GM12878 (cell line): ENCODE data around the gene GABRA6. TPM values are rescaled to one million over a fixed set of nuclear protein-coding genes. Genes with fewer than 3 reads are reported as not detected.

Experiments
- ATAC-seq: fragments of 200-7000 bp; cut with Tn5 transposase; 3 replicates; pipeline ENCODE4 v1.9.1; 2020; ENCODE audit warnings: mild to moderate bottlenecking, moderate library complexity
- BruUV-seq: library from RNA; stranded (reverse); fragments of 400-500 nt; replicated peaks from 2 replicates; lab custom pipeline; 2021; lab: Mats Ljungman, UMichigan
- CTCF ChIA-PET: fragments of 300-600 bp; sonication (Branson Sonifier 250); formaldehyde crosslinking; extraction: SDS; loops from one replicate; lab custom pipeline; 2021; ENCODE audit warnings: inconsistent platforms; lab: Yijun Ruan, JAX
- POLR2A ChIA-PET: fragments of 350-600 bp; formaldehyde crosslinking; extraction: SDS; loops from one replicate; lab custom pipeline; 2021; ENCODE audit warnings: inconsistent platforms; lab: Charles Lee
- RAD21 ChIA-PET: fragments of 300-600 bp; sonication (Branson Sonifier 250); formaldehyde crosslinking; loops from one replicate; lab custom pipeline; 2023; ENCODE audit warnings: antibody characterized with exemption; ENCODE audit not compliant: unreplicated experiment; lab: Charles Lee
- SMC1A ChIA-PET: fragments of 300-600 bp; sonication (Branson Sonifier 250); formaldehyde crosslinking; loops from one replicate; lab custom pipeline; 2023; ENCODE audit not compliant: unreplicated experiment, uncharacterized antibody; lab: Charles Lee
- DNase-seq: peaks from one replicate; pipeline ENCODE4 v3.0.0-alpha.2; 2011; ENCODE audit warnings: low read depth, low spot score
- FAIRE-seq: peaks from 3 replicates; lab custom pipeline; 2011; peaks lifted over from hg19 to GRCh38; lab: Jason Lieb, UNC
- H2AFZ ChIP-seq: 2 replicates; pipeline ENCODE4 v1.6.0; 2011; ENCODE audit warnings: low read depth, low read length, control low read depth; ENCODE audit not compliant: control insufficient read depth
- H3K27ac ChIP-seq: 2 replicates; pipeline ENCODE4 v1.5.1; 2011; ENCODE audit warnings: control low read depth; ENCODE audit not compliant: control insufficient read depth, insufficient read depth
- H3K27me3 ChIP-seq, 2 experiments: replicated peaks in 1 of 2; 2 replicates each; pipeline versions ENCODE4 v1.6.0 to v1.6.1; 2011; ENCODE audit warnings: low read length in 1 of 2; ENCODE audit not compliant: control insufficient read depth in 2 of 2, insufficient read depth in 2 of 2
- H3K36me3 ChIP-seq, 2 experiments: 2 replicates each; pipeline ENCODE4 v1.5.1; 2011; ENCODE audit warnings: low read length in 1 of 2; ENCODE audit not compliant: control insufficient read depth in 2 of 2, insufficient read depth in 2 of 2
- H3K4me1 ChIP-seq: 2 replicates; pipeline ENCODE4 v1.6.1; 2011; ENCODE audit warnings: mild to moderate bottlenecking, low read length, moderate library complexity, mixed read lengths; ENCODE audit not compliant: control insufficient read depth, insufficient read depth
- H3K4me2 ChIP-seq: 2 replicates; pipeline ENCODE4 v1.6.0; 2011; ENCODE audit warnings: control low read depth; ENCODE audit not compliant: control insufficient read depth, insufficient read depth
- H3K4me3 ChIP-seq: fragments of 200-600 bp; sonication (generic); 2 replicates; pipeline ENCODE4 v1.5.1; 2016
- H3K79me2 ChIP-seq: 2 replicates; pipeline ENCODE4 v1.6.0; 2011; ENCODE audit warnings: low read length; ENCODE audit not compliant: control insufficient read depth, insufficient read depth
- H3K9ac ChIP-seq: 2 replicates; pipeline ENCODE4 v1.8.0; 2011; ENCODE audit warnings: low read length, control low read depth, mixed read lengths; ENCODE audit not compliant: control insufficient read depth, insufficient read depth
- H3K9me3 ChIP-seq: replicated peaks from 3 replicates; pipeline ENCODE4 v1.5.1; 2011; ENCODE audit warnings: mild to moderate bottlenecking, low read length; ENCODE audit not compliant: control insufficient read depth, insufficient read depth
- H4K20me1 ChIP-seq: 2 replicates; pipeline ENCODE4 v1.6.0; 2011; ENCODE audit not compliant: control insufficient read depth, insufficient read depth
- ASH2L ChIP-seq: fragments of 300-600, 200-600 bp; sonication (generic); IDR thresholded peaks from 2 replicates; pipeline ENCODE4 v1.6.1; 2017; ENCODE audit warnings: low read depth, mild to moderate bottlenecking, borderline replicate concordance
- BACH1 ChIP-seq: fragments of 450-650 bp; IDR thresholded peaks from 2 replicates; pipeline ENCODE4 v1.6.1; 2017; ENCODE audit warnings: mild to moderate bottlenecking, borderline replicate concordance
- BHLHE40 ChIP-seq, 2 experiments: fragments of 450-650 bp in 1 of 2; IDR thresholded peaks; 2 replicates each; pipeline ENCODE4 v1.6.1; 2011 to 2017; ENCODE audit warnings: low read depth in 2 of 2, borderline replicate concordance in 1 of 2, improper control_type of control experiment in 1 of 2, low read length in 1 of 2, mild to moderate bottlenecking in 1 of 2
- BMI1 ChIP-seq: fragments of 450-650 bp; IDR thresholded peaks from 2 replicates; pipeline ENCODE4 v1.6.1; 2016; ENCODE audit warnings: mild to moderate bottlenecking, moderate library complexity, borderline replicate concordance
- CBX3 ChIP-seq: fragments of 200-600 bp; sonication (generic); IDR thresholded peaks from 2 replicates; pipeline ENCODE4 v1.6.1; 2016; ENCODE audit warnings: low read depth, borderline replicate concordance
- CEBPB ChIP-seq, 2 experiments: fragments of 150-350 bp in 1 of 2; IDR thresholded peaks; 2 replicates each; pipeline ENCODE4 v1.6.1; 2012 to 2014; ENCODE audit warnings: low read depth in 2 of 2, low read length in 2 of 2, borderline replicate concordance in 1 of 2, inconsistent platforms in 1 of 2
- GATAD2B ChIP-seq: fragments of 450-650 bp; conservative IDR thresholded peaks from 2 replicates; pipeline ENCODE4 v1.6.1; 2017; ENCODE audit warnings: low read depth, mild to moderate bottlenecking, moderate library complexity
- HDAC2 ChIP-seq: fragments of 200-600 bp; sonication (generic); IDR thresholded peaks from 2 replicates; pipeline ENCODE4 v1.6.1; 2017
- LARP7 ChIP-seq: fragments of 450-650 bp; IDR thresholded peaks from 2 replicates; pipeline ENCODE4 v1.6.1; 2017; ENCODE audit warnings: mild to moderate bottlenecking
- MEF2B ChIP-seq: fragments of 450-650 bp; IDR thresholded peaks from 2 replicates; pipeline ENCODE4 v1.6.1; 2018; ENCODE audit warnings: mild to moderate bottlenecking, moderate library complexity; ENCODE audit not compliant: partially characterized antibody, poor library complexity, severe bottlenecking
- MTA2 ChIP-seq: fragments of 450-650 bp; IDR thresholded peaks from 2 replicates; pipeline ENCODE4 v1.6.1; 2016; ENCODE audit warnings: low read depth, mild to moderate bottlenecking, moderate library complexity
- NBN ChIP-seq: fragments of 450-650 bp; IDR thresholded peaks from 2 replicates; pipeline ENCODE4 v1.6.1; 2016
- NFXL1 ChIP-seq: fragments of 450-650 bp; IDR thresholded peaks from 2 replicates; pipeline ENCODE4 v1.6.1; 2017; ENCODE audit warnings: antibody characterized with exemption, mild to moderate bottlenecking, borderline replicate concordance
- NR2C1 ChIP-seq: fragments of 450-650 bp; IDR thresholded peaks from 2 replicates; pipeline ENCODE4 v1.6.1; 2017; ENCODE audit warnings: antibody characterized with exemption, mild to moderate bottlenecking, moderate library complexity
- TCF3 ChIP-seq: IDR thresholded peaks from 2 replicates; pipeline ENCODE4 v1.6.1; 2012; ENCODE audit warnings: low read depth, mild to moderate bottlenecking, low read length, borderline replicate concordance; ENCODE audit not compliant: insufficient read depth
- ZBTB40 ChIP-seq: fragments of 450-650 bp; IDR thresholded peaks from 2 replicates; pipeline ENCODE4 v1.6.1; 2016; ENCODE audit warnings: mild to moderate bottlenecking, moderate library complexity, borderline replicate concordance
- WGBS: methylation state at CpG from one replicate; pipeline ENCODE4 v1.1.6; 2016; ENCODE audit warnings: low lambda C conversion rate; ENCODE audit not compliant: insufficient replicate concordance, insufficient coverage; ENCODE audit errors: missing lambda C conversion rate; 5-methylcytosine and 5-hydroxymethylcytosine counted together
- in situ Hi-C: fragments of 300-500 bp; cut with MboI; formaldehyde crosslinking; loops from 9 replicates; pipeline ENCODE4 v1.14.3; 2018; ENCODE audit warnings: mixed read lengths
- intact Hi-C: fragments of 100-400 bp; cut with micrococcal nuclease; formaldehyde crosslinking; loops from one replicate; pipeline ENCODE4 v1.14.2; 2022; ENCODE audit not compliant: unreplicated experiment
- polyA plus RNA-seq, 11 experiments: library from polyadenylated mRNA; depleted of rRNA in 4 of 11; unstranded in 6 of 11; stranded (reverse) in 5 of 11; fragments of >200 nt; fragmentation: Nextera tagmentation in 4 of 11; fragmentation: Illumina TruSeq in 1 of 11; extraction: Ambion mirVana in 4 of 11; extraction: Trizol in 1 of 11; gene quantifications; 1 replicate in 1 of 11; 2 replicates in 10 of 11; pipeline versions ENCODE4 v1.2.1 to v1.2.3, GENCODE V29; 2011 to 2016; ENCODE audit warnings: inconsistent platforms in 2 of 11, missing spikeins in 2 of 11, low read depth in 1 of 11
- total RNA-seq, 4 experiments: library from RNA; depleted of rRNA in 3 of 4; stranded (reverse); fragments of >200 nt in 3 of 4; fragmentation: Illumina TruSeq in 1 of 4; extraction: Trizol in 1 of 4; gene quantifications; 2 replicates each; pipeline versions ENCODE4 v1.2.1 to v1.2.3, GENCODE V29; 2013 to 2021

The GABRA6 gene
- total and polyA plus RNA-seq, 10 of the 15 experiments (the other 5 are each of a cell fraction or from before 2014, with no cell fraction given), result not detected

GRCh38 chr5:161744276-161744675, 58.8 kb downstream of the GABRA6 start:
- H3K9me3 ChIP-seq, result no peaks in the 10 kb centered on the region
- no peak overlapping the region for H2AFZ ChIP-seq
- POLR2A ChIA-PET, result no interaction called here
- RAD21 ChIA-PET, result no interaction called here
- TF ChIP-seq BACH1 (no peak), LARP7 (no peak), TCF3 (no peak), BHLHE40 (IDR thresholded peaks at IDR 0.05; ENCODE audit: borderline replicate concordance in 1 of 2, low read depth in 2 of 2, low read length in 1 of 2) (no peak), GATAD2B (no peak)
- H3K4me1 ChIP-seq, result no peaks in the 10 kb centered on the region
- no peaks in the 10 kb centered on the region for H3K27me3 ChIP-seq
- DNase-seq (no peak), ATAC-seq (no peak), FAIRE-seq (no peak)
- in situ Hi-C loops (no loop called here), intact Hi-C loops (no loop called here)
- SMC1A ChIA-PET, result no interaction called here
- H4K20me1 ChIP-seq, result no peaks in the 10 kb centered on the region
- CTCF ChIA-PET, result no interaction called here
- no peak overlapping the region for H3K9ac ChIP-seq
- H3K79me2 ChIP-seq, result no peaks in the 10 kb centered on the region
- H3K27ac ChIP-seq, result no peak overlapping the region
- H3K4me2 ChIP-seq, result no peak overlapping the region
- WGBS, result 22% methylated on average over 2 of the region's 2 CpGs
- H3K36me3 ChIP-seq, result no peaks in the 10 kb centered on the region
- H3K4me3 ChIP-seq, result no peak overlapping the region
- no TSS peak for BruUV-seq

GRCh38 chr5:161745392-161745791, 59.9 kb downstream of the GABRA6 start:
- intact Hi-C loops, result no loop called here
- in situ Hi-C loops, result no loop called here
- Histone ChIP-seq H3K36me3 (no peaks in the 10 kb centered on the region), H4K20me1 (no peaks in the 10 kb centered on the region), H2AFZ (no peak overlapping the region), H3K9ac (no peak overlapping the region), H3K27me3 (no peaks in the 10 kb centered on the region), H3K4me3 (no peak overlapping the region), H3K4me1 (no peaks in the 10 kb centered on the region), H3K27ac (no peak overlapping the region), H3K9me3 (no peaks in the 10 kb centered on the region), H3K4me2 (no peak overlapping the region), H3K79me2 (no peaks in the 10 kb centered on the region)
- SMC1A ChIA-PET, result interaction anchor here (0.6 kb wide), 1 partner anchor 350 kb away, joined by 3 read pairs; no protein-coding TSS in a partner anchor
- FAIRE-seq (no peak), DNase-seq (no peak), ATAC-seq (no peak)
- POLR2A ChIA-PET, result no interaction called here
- CTCF ChIA-PET, result interaction anchor here (0.5 kb wide), 1 partner anchor 26 kb away, joined by 3 read pairs; no protein-coding TSS in a partner anchor
- BruUV-seq, result no TSS peak
- WGBS, result 24% methylated on average over 3 of the region's 3 CpGs
- RAD21 ChIA-PET, result no interaction called here
- TF ChIP-seq HDAC2, result no peak
- TF ChIP-seq CBX3, result no peak
- TF ChIP-seq MTA2, result no peak
- no peak for TF ChIP-seq NR2C1
- TF ChIP-seq BMI1, result no peak
- no peak for TF ChIP-seq NFXL1
- TF ChIP-seq MEF2B, result no peak
- no peak for TF ChIP-seq CEBPB (IDR thresholded peaks at IDR 0.05; ENCODE audit: borderline replicate concordance in 1 of 2, low read depth in 2 of 2, low read length in 2 of 2)
- TF ChIP-seq ZBTB40, result no peak
- no peak for TF ChIP-seq ASH2L
- no peak for TF ChIP-seq NBN
